Activated CD8-positive, alpha-beta memory T cell treated with anti-CD3 and anti-CD28 coated beads for 48 hours (primary cell): ENCODE measurements around the gene SLC25A29.

Experiments
- DNase-seq, 3 experiments: peaks; one replicate each; pipeline ENCODE4 v3.0.0-alpha.2; 2020; ENCODE audit warnings: low read depth in 2 of 3, low spot score in 2 of 3

SLC25A29 gene

GRCh38 chr14:100282766-100283419 lies 23.4 kb downstream of the SLC25A29 start:
- no peak for DNase-seq

DNA sequence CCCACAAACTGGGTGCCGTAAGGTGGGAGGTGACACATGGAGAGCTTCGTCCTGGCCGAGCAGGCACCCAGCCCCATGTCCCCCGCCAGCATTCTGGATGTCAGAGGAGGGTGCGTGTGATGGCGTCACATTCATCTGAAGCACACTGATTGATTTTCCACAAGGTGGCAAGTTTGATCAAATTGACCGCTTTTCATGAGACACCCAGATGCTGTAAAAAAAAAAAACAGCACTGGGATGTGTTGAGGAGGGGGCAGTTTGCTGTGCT lies 24.2 kb downstream of the SLC25A29 start:
- DNase-seq: no peak

DNA sequence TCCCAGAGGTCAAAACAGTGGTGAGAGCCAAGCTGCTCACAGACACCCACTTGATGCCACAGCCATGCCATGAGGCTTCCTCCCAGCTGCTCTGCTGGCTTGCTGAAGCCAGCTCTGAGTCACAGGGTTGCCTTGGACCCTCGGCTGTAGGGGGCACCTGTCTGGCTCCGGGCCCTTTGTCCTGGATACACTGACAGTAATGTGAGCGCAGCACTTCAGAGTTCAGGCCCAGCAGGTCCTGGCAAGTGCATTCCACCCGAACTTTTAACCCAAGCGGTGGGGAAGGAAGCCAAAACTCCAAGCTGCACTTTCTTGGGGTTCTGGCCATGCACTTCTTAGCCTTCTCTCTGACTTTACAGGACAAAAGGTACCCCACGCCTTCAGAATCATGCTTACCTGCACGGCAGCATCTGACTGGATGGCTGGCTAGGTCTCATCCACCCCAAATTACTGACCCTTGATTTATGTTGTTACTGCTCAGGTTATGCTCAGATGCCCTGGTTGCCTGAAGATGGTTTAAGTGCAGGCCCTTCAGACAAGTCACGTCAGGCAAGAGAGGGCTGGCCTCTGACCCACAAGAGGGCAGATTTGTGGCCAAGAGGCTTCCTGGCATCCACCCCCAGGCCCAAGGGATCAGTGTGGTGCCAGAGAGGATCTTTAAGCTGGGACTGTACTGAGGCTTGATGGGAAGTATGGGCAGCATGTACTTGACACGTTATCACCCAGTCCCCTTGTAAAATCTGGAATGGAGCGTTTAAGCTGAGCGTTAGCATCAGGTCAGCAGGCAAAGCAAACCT lies 24.8 kb downstream of the SLC25A29 start:
- no peak for DNase-seq

DNA sequence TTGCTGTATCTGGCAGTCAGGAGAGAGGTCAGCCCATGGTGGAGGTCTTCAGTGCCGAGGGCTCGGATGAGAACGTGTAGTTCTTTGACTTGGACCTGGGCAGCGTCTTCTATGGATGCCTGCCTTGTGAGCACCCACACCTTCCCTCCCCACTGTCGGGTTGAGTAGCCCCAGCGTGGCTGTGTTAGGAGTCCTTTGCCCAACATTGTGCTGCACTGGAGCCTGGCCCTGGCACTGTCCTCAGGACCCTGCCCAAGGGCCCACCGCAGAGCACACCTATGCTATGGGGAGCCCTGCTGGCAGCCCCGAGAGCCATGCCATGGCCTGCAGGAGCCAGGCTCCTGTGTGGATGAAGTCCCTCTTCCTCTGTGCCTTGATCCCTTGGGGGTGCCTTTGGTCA lies 26.7 kb downstream of the SLC25A29 start:
- DNase-seq: no peak

GRCh38 chr14:100279133-100279532 lies 27.1 kb downstream of the SLC25A29 start:
- no peak for DNase-seq

DNA sequence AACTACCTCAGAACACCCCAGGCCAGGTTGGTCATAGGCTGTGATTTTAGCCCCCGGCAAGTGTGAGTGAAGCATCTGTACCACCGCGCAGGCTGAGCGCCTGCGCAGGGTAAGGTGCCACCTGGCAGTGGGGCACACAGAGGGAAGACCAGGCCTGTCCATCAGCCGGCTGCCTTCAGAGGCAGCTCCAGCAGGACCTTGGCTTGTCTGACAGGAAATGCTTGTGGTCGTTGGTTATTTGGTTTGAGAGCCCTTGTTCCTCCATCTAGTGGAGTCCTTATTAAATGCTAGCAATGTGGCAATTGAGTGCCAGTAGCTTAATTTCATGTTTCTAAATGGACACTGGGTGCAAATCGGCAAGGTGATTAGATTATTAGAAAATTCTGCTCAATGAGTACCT lies 27.5 kb downstream of the SLC25A29 start:
- no peak for DNase-seq

GRCh38 chr14:100275214-100275613 lies 31.0 kb downstream of the SLC25A29 start:
- no peak for DNase-seq

- no peak for DNase-seq
These were observed 32.0 kb downstream of the SLC25A29 start for GRCh38 chr14:100274250-100274649.

GRCh38 chr14:100271247-100271939 lies 34.9 kb downstream of the SLC25A29 start:
- DNase-seq: no peak

- no peak for DNase-seq
These were observed 37.5 kb downstream of the SLC25A29 start for GRCh38 chr14:100268591-100269207.

- no peak for DNase-seq
These were observed 38.3 kb downstream of the SLC25A29 start for GRCh38 chr14:100267990-100268389.

- no peak for DNase-seq
These were observed 43.1 kb downstream of the SLC25A29 start for GRCh38 chr14:100263141-100263540.

GRCh38 chr14:100262545-100262944 lies 43.7 kb downstream of the SLC25A29 start:
- no peak for DNase-seq

DNA sequence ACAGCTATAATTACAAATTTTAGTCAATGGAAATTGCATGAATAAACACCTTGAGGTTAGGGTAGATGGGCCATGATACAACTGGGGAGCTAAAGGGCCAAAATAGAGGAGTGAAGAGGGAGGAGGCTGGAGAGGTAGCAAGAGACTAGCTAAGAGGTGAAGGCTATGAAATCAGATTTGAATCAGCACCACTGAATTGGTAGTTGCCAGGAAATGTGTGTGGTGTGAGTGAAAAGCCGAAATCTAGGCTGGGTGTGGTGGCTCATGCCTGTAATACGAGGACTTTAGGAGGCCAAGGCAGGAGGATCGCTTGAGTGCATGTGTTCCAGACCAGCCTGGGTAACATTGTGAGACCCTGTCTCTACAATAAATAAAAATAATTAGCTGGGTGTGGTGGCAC lies 44.6 kb downstream of the SLC25A29 start:
- DNase-seq: peak in 1 of 3 experiments; percentile 18

DNA sequence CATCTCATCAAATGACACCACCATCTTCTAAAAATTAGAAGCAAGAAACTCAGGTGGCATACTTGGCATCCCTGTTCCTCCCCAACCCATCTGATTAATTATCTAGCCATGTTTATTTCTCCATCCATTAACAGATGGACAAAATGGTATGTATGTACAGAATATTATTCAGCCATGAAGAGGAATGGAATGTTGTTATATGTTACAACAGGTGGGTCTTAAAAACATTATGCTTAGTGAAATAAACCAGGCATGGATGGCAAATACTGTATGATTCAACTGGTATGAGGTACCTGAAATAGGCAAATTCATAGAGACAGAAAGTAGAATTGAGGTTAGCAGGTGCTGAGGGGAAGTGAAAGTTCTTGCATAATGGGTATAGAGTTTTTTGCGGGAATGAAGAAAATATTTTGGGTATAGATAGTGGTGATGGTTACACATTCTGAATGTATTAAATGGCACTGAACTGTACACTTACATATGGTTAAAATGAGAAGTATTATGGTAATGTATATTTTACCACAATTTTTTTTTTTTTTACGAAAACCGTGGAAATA lies 49.8 kb downstream of the SLC25A29 start:
- no peak for DNase-seq

GRCh38 chr14:100252684-100253083 lies 53.6 kb downstream of the SLC25A29 start:
- DNase-seq: no peak

DNA sequence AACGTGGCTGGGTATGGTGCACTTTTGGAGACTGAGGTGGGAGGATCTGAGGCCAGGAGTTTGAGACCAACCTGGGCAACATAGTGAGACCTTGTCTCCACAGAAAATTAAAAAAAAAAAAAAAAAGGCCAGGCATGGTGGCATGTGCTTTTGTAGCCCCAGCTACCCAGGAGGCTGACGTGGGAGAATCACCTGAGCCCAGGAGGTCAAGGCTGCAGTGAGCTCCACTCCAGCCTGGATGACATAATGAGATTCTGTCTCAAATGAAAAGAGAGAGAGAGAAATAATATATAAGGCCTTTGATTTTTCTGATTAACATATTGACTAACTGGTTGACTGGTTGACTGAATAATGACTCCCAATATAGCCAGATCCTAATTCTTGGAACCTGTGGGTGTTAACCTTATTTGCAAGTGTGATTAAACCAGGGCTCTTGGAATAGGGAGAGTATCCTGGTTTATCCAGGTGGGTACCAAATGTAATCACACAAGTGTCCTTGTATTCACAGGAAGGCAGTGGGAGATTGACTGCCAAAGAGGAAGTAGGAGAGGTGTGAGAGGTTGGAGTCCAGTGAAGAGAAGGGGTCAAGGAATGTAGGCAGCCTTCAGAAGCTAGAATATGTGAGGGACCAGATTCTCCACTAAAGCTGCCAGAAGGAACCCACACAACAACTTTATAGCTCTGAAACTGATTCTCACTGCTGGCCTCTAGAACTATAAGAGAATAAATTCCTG lies 55.3 kb downstream of the SLC25A29 start:
- no peak for DNase-seq

GRCh38 chr14:100246809-100247428 lies 59.3 kb downstream of the SLC25A29 start:
- DNase-seq: no peak

- DNase-seq: no peak
These were observed 63.2 kb downstream of the SLC25A29 start for GRCh38 chr14:100243020-100243419.

DNA sequence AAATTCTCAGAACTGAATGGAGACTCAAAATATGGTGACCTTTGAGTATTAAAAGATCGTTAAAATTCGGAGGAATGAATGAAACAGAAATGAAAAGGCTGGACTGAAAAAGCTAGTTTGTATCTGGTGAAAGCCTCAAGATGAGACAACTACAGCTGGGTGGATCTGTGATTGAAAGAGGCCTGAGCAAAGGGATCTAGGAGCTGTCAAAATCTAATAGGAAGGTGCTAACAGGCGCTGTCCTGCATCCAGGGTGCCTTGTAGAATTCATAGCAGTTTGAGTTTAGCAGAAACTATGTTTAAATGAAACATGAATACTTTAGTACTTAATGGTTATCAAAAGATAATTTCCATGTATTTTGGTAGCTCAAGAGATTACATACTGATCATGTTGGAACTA lies 65.0 kb downstream of the SLC25A29 start:
- DNase-seq: no peak
